H1 (cell line): ENCODE data around the gene P4HA1. TPM values are rescaled to one million over a fixed set of nuclear protein-coding genes. Genes with fewer than 3 reads are reported as not detected.

Experiments
- CTCF ChIA-PET: fragments of 300-600 bp; sonication (Branson Sonifier 250); formaldehyde crosslinking; loops from one replicate; lab custom pipeline; 2021; ENCODE audit not compliant: partially characterized antibody; lab: Charles Lee
- POLR2A ChIA-PET: fragments of 300-600 bp; sonication (Branson Sonifier 250); formaldehyde crosslinking; loops from one replicate; lab custom pipeline; 2021; ENCODE audit warnings: inconsistent platforms; ENCODE audit not compliant: partially characterized antibody; lab: Charles Lee
- DNase-seq, 2 experiments: peaks; one replicate each; pipeline versions ENCODE4 v3.0.0 to v3.0.0-alpha.2; 2010 to 2022; ENCODE audit warnings: low spot score in 2 of 2, low read depth in 1 of 2, mixed read lengths in 1 of 2
- FAIRE-seq: peaks from 2 replicates; lab custom pipeline; 2011; peaks lifted over from hg19 to GRCh38; lab: Jason Lieb, UNC
- H2AFZ ChIP-seq: 2 replicates; pipeline ENCODE4 v1.8.1; 2012; ENCODE audit warnings: low read length, inconsistent platforms
- H2AK5ac ChIP-seq: 2 replicates; pipeline ENCODE4 v1.6.1; 2013; ENCODE audit warnings: low read depth, low read length
- H2BK120ac ChIP-seq: replicated peaks from 2 replicates; pipeline ENCODE3; 2013; ENCODE audit warnings: low read depth, low read length, inconsistent platforms
- H2BK12ac ChIP-seq: 2 replicates; pipeline ENCODE4 v1.6.1; 2013; ENCODE audit warnings: low read depth, low read length
- H2BK15ac ChIP-seq: 2 replicates; pipeline ENCODE4 v1.6.1; 2013; ENCODE audit warnings: low read length
- H2BK20ac ChIP-seq: 2 replicates; pipeline ENCODE4 v1.6.1; 2013; ENCODE audit warnings: low read length
- H2BK5ac ChIP-seq: 2 replicates; pipeline ENCODE4 v1.6.1; 2013; ENCODE audit warnings: low read depth, low read length
- H3K14ac ChIP-seq: 2 replicates; pipeline ENCODE4 v1.6.1; 2013; ENCODE audit warnings: inconsistent platforms; ENCODE audit not compliant: insufficient read length
- H3K18ac ChIP-seq: 2 replicates; pipeline ENCODE4 v1.6.1; 2013; ENCODE audit warnings: low read length; ENCODE audit errors: extremely low read depth
- H3K23ac ChIP-seq: 2 replicates; pipeline ENCODE4 v1.6.1; 2013; ENCODE audit warnings: inconsistent platforms; ENCODE audit not compliant: insufficient read length
- H3K23me2 ChIP-seq: 2 replicates; pipeline ENCODE4 v1.6.1; 2013; ENCODE audit warnings: low read depth, low read length
- H3K27ac ChIP-seq: 2 replicates; pipeline ENCODE4 v1.6.1; 2011; ENCODE audit warnings: low read depth, low read length, inconsistent platforms
- H3K27me3 ChIP-seq, 4 experiments: replicated peaks in 1 of 4; 1 replicate in 1 of 4; 2 replicates in 3 of 4; pipeline versions ENCODE4 v1.6.1 to v1.8.1; 2011 to 2013; ENCODE audit warnings: low read length in 3 of 4, mild to moderate bottlenecking in 3 of 4, inconsistent platforms in 2 of 4, mixed read lengths in 2 of 4, moderate library complexity in 1 of 4; ENCODE audit not compliant: control insufficient read depth in 3 of 4, insufficient read depth in 3 of 4; ENCODE audit errors: extremely low read depth in 1 of 4
- H3K36me3 ChIP-seq, 4 experiments: 2 replicates each; pipeline versions ENCODE4 v1.6.1 to v1.8.1; 2011 to 2013; ENCODE audit warnings: mild to moderate bottlenecking in 4 of 4, low read length in 3 of 4, moderate library complexity in 2 of 4, control low read depth in 1 of 4, inconsistent platforms in 1 of 4; ENCODE audit not compliant: insufficient read depth in 4 of 4, control insufficient read depth in 2 of 4
- H3K4ac ChIP-seq: replicated peaks from 2 replicates; pipeline ENCODE3; 2013; ENCODE audit warnings: low read length, low read depth, mixed read lengths, inconsistent platforms; ENCODE audit not compliant: insufficient read length
- H3K4me1 ChIP-seq, 4 experiments: replicated peaks in 1 of 4; 1 replicate in 1 of 4; 2 replicates in 3 of 4; pipeline versions ENCODE4 v1.6.1 to v1.8.1; 2011 to 2013; ENCODE audit warnings: low read length in 3 of 4, inconsistent platforms in 2 of 4, mixed read lengths in 1 of 4; ENCODE audit not compliant: insufficient read depth in 4 of 4, control insufficient read depth in 3 of 4
- H3K4me2 ChIP-seq, 2 experiments: 2 replicates each; pipeline versions ENCODE4 v1.6.1 to v1.8.1; 2011 to 2013; ENCODE audit warnings: low read depth in 2 of 2, low read length in 2 of 2, control low read depth in 1 of 2, inconsistent platforms in 1 of 2, mild to moderate bottlenecking in 1 of 2; ENCODE audit not compliant: insufficient read depth in 1 of 2
- H3K4me3 ChIP-seq, 4 experiments: fragments of 200-600, 300-600 bp in 1 of 4; sonication (generic), shearing (Covaris generic), sonication (Bioruptor Twin) in 1 of 4; 2 replicates each; pipeline versions ENCODE4 v1.5.1 to v1.8.1; 2011 to 2016; ENCODE audit warnings: low read length in 4 of 4, low read depth in 3 of 4, control low read depth in 2 of 4, inconsistent platforms in 2 of 4, mild to moderate bottlenecking in 2 of 4, mixed read lengths in 1 of 4, moderate library complexity in 1 of 4; ENCODE audit not compliant: insufficient read depth in 2 of 4; ENCODE audit errors: extremely low read depth in 1 of 4
- H3K56ac ChIP-seq: replicated peaks from 2 replicates; pipeline ENCODE3; 2013; ENCODE audit warnings: low read depth, mild to moderate bottlenecking, mixed read lengths, low read length, inconsistent platforms; ENCODE audit not compliant: insufficient read length
- H3K79me1 ChIP-seq: 2 replicates; pipeline ENCODE4 v1.6.1; 2013; ENCODE audit warnings: low read depth, low read length, control low read depth
- H3K79me2 ChIP-seq, 2 experiments: 2 replicates each; pipeline versions ENCODE4 v1.6.1 to v1.8.1; 2012 to 2013; ENCODE audit warnings: low read length in 2 of 2, mild to moderate bottlenecking in 2 of 2, inconsistent platforms in 1 of 2; ENCODE audit not compliant: insufficient read depth in 2 of 2, control insufficient read depth in 1 of 2
- H3K9ac ChIP-seq, 4 experiments: replicated peaks in 1 of 4; 1 replicate in 1 of 4; 2 replicates in 3 of 4; pipeline versions ENCODE4 v1.6.1 to v1.8.1; 2011 to 2013; ENCODE audit warnings: low read depth in 3 of 4, low read length in 3 of 4, control low read depth in 2 of 4, mild to moderate bottlenecking in 2 of 4, moderate library complexity in 2 of 4, inconsistent platforms in 1 of 4; ENCODE audit errors: extremely low read depth in 1 of 4
- H3K9me3 ChIP-seq, 2 experiments: 2 replicates each; pipeline versions ENCODE4 v1.6.1 to v1.8.1; 2012 to 2013; ENCODE audit warnings: mild to moderate bottlenecking in 2 of 2, moderate library complexity in 2 of 2, control low read depth in 1 of 2, inconsistent platforms in 1 of 2, low read depth in 1 of 2, low read length in 1 of 2, mixed read lengths in 1 of 2; ENCODE audit not compliant: insufficient read depth in 2 of 2
- H4K20me1 ChIP-seq, 2 experiments: replicated peaks in 1 of 2; 2 replicates each; pipeline versions ENCODE3 to v1.8.1; 2011 to 2013; ENCODE audit warnings: inconsistent platforms in 2 of 2, low read length in 2 of 2, mild to moderate bottlenecking in 1 of 2; ENCODE audit not compliant: insufficient read depth in 2 of 2, control insufficient read depth in 1 of 2
- H4K5ac ChIP-seq: 2 replicates; pipeline ENCODE4 v1.6.1; 2013; ENCODE audit warnings: low read length, low read depth, mixed read lengths, inconsistent platforms; ENCODE audit not compliant: insufficient read length
- H4K8ac ChIP-seq: 2 replicates; pipeline ENCODE4 v1.8.0; 2013; ENCODE audit warnings: mild to moderate bottlenecking, moderate library complexity, low read length, inconsistent platforms; ENCODE audit not compliant: insufficient read depth; ENCODE audit errors: extremely low read depth
- H4K91ac ChIP-seq: replicated peaks from 2 replicates; pipeline ENCODE3; 2013; ENCODE audit warnings: low read length, mixed read lengths, inconsistent platforms; ENCODE audit not compliant: insufficient read length
- ASH2L ChIP-seq: fragments of 200-600, 300-600 bp; sonication (generic); IDR thresholded peaks from one replicate; pipeline ENCODE4 v1.7.1; 2017; ENCODE audit warnings: low read length
- BCL11A ChIP-seq, 2 experiments: IDR thresholded peaks; one replicate each; pipeline ENCODE4 v1.6.1; 2011; ENCODE audit warnings: low read depth in 2 of 2, low read length in 2 of 2, mild to moderate bottlenecking in 2 of 2
- CBX8 ChIP-seq: fragments of 300-800, 300-1000 bp; sonication (generic); IDR thresholded peaks from 2 replicates; pipeline ENCODE4 v1.7.1; 2016; ENCODE audit warnings: low read depth, low read length, borderline replicate concordance
- CEBPB ChIP-seq: IDR thresholded peaks from 2 replicates; pipeline ENCODE4 v1.6.1; 2012; ENCODE audit warnings: low read depth, low read length
- EGR1 ChIP-seq: IDR thresholded peaks from 2 replicates; pipeline ENCODE4 v1.6.1; 2011; ENCODE audit warnings: low read depth, low read length, borderline replicate concordance
- HDAC6 ChIP-seq: IDR thresholded peaks from one replicate; pipeline ENCODE4 v1.7.1; 2012; ENCODE audit warnings: low read depth, mild to moderate bottlenecking, inconsistent platforms, low read length, moderate library complexity
- JUND ChIP-seq: IDR thresholded peaks from 2 replicates; pipeline ENCODE4 v1.6.1; 2011; ENCODE audit warnings: mild to moderate bottlenecking, improper control_type of control experiment, low read length
- KDM4A ChIP-seq: IDR thresholded peaks from one replicate; pipeline ENCODE4 v1.7.1; 2012; ENCODE audit warnings: low read depth, mild to moderate bottlenecking, moderate library complexity, low read length, inconsistent platforms; ENCODE audit not compliant: severe bottlenecking
- KDM5A ChIP-seq: fragments of 200-600 bp; IDR thresholded peaks from 2 replicates; pipeline ENCODE4 v1.7.1; 2012; ENCODE audit warnings: mild to moderate bottlenecking, low read length, inconsistent platforms, mixed read lengths
- MAX ChIP-seq: IDR thresholded peaks from 2 replicates; pipeline ENCODE4 v1.6.1; 2012; ENCODE audit warnings: inconsistent platforms
- RFX5 ChIP-seq: IDR thresholded peaks from 2 replicates; pipeline ENCODE4 v1.6.1; 2011; ENCODE audit warnings: low read depth, low read length, improper control_type of control experiment, borderline replicate concordance
- SP1 ChIP-seq: IDR thresholded peaks from 2 replicates; pipeline ENCODE4 v1.6.1; 2011; ENCODE audit warnings: low read depth, low read length
- SP2 ChIP-seq: IDR thresholded peaks from 2 replicates; pipeline ENCODE4 v1.6.1; 2012; ENCODE audit warnings: mild to moderate bottlenecking, low read length, inconsistent platforms
- SP4 ChIP-seq: IDR thresholded peaks from 2 replicates; pipeline ENCODE4 v1.6.1; 2012; ENCODE audit warnings: low read length, inconsistent platforms
- SUZ12 ChIP-seq: fragments of 200-600 bp; sonication (generic); IDR thresholded peaks from 2 replicates; pipeline ENCODE4 v1.6.1; 2012; ENCODE audit warnings: mild to moderate bottlenecking, inconsistent platforms, low read length, moderate library complexity, mixed read lengths
- TAF1 ChIP-seq: IDR thresholded peaks from 2 replicates; pipeline ENCODE4 v1.6.1; 2011; ENCODE audit warnings: mild to moderate bottlenecking, low read depth, low read length
- TCF12 ChIP-seq: IDR thresholded peaks from 2 replicates; pipeline ENCODE4 v1.6.1; 2011; ENCODE audit warnings: low read depth, mild to moderate bottlenecking, low read length
- WGBS, 2 experiments: shearing (Covaris generic) in 1 of 2; methylation state at CpG; one replicate each; pipeline versions ENCODE4 v1.1.6 to v1.1.7; 2013 to 2015; ENCODE audit warnings: low lambda C conversion rate in 2 of 2, mixed read lengths in 2 of 2, inconsistent platforms in 1 of 2, low coverage in 1 of 2, missing lambda C conversion rate in 1 of 2; ENCODE audit not compliant: insufficient replicate concordance in 2 of 2, insufficient coverage in 1 of 2, insufficient read length in 1 of 2; ENCODE audit errors: extremely low coverage in 1 of 2, missing lambda C conversion rate in 1 of 2; 5-methylcytosine and 5-hydroxymethylcytosine counted together
- polyA plus RNA-seq, 7 experiments: library from polyadenylated mRNA; depleted of rRNA in 3 of 7; stranded (reverse) in 5 of 7; unstranded in 2 of 7; fragments of >200 nt in 5 of 7; fragments of 200-250 nt in 2 of 7; gene quantifications; 1 replicate in 5 of 7; 2 replicates in 1 of 7; 4 replicates in 1 of 7; pipeline versions ENCODE4 v1.2.1 to v1.2.3, GENCODE V29; 2011 to 2013; ENCODE audit warnings: missing spikeins in 2 of 7, mixed read lengths in 2 of 7
- total RNA-seq: library from RNA; stranded (reverse); fragmentation: NEBNext Ultra II Directional; extraction: Animal tissue kit (Norgen Biotek cat#: 25700); gene quantifications from 2 replicates; pipeline ENCODE4 v1.2.1, GENCODE V29; 2021

Gene P4HA1
- total and polyA plus RNA-seq, 2 of the 8 experiments (the other 6 are each of a cell fraction or from before 2014, with no cell fraction given) = 12.0 to 25.7 TPM

- no peak overlapping the region for H3K4ac ChIP-seq
- no peak overlapping the region for H4K91ac ChIP-seq
- no peak overlapping the region for H3K56ac ChIP-seq
- 92% methylated on average over 1 of the region's 1 CpG; no CpG with 5 or more reads in 1 of the 2 experiments for WGBS, 2 experiments
- H3K14ac ChIP-seq = no peak overlapping the region
- no peak for FAIRE-seq
- H3K23ac ChIP-seq = no peak overlapping the region
- H2BK120ac ChIP-seq = no peak overlapping the region
- no peaks in the 10 kb centered on the region for H3K79me1 ChIP-seq
- no peak overlapping the region for H3K18ac ChIP-seq
- no peaks in the 10 kb centered on the region for H3K27me3 ChIP-seq
- H3K27ac ChIP-seq = no peak overlapping the region
- H3K4me1 ChIP-seq = 0 out of 7 replicates have a peak, but pooled peaks cover 0 to 3% (median under 1%) of the 10 kb centered on the region in 4 experiments
- no peak for TF ChIP-seq ASH2L
- TF ChIP-seq JUND = no peak
- TF ChIP-seq CEBPB = no peak
- TF ChIP-seq SUZ12 = no peak
- no peak for TF ChIP-seq RFX5
- TF ChIP-seq SP2 = no peak
- TF ChIP-seq TCF12 = no peak
- TF ChIP-seq HDAC6 = no peak
- no peak for TF ChIP-seq CBX8
- TF ChIP-seq TAF1 = no peak
- TF ChIP-seq MAX = no peak
- TF ChIP-seq SP1 = no peak
- no peak for TF ChIP-seq BCL11A (IDR thresholded peaks at IDR 0.05; ENCODE audit: low read depth in 2 of 2, low read length in 2 of 2)
- TF ChIP-seq SP4 = no peak
- TF ChIP-seq KDM4A = no peak
- no peak for TF ChIP-seq EGR1
- TF ChIP-seq KDM5A = no peak
- no peak for DNase-seq
- no peaks in the 10 kb centered on the region for H3K36me3 ChIP-seq
- no peaks in the 10 kb centered on the region for H3K9me3 ChIP-seq
- no peak overlapping the region for H3K4me2 ChIP-seq
- no peak overlapping the region for H3K4me3 ChIP-seq
- H4K20me1 ChIP-seq = no peaks in the 10 kb centered on the region
- no peak overlapping the region for H4K8ac ChIP-seq
- no peak overlapping the region for H4K5ac ChIP-seq
- no peak overlapping the region for H2BK5ac ChIP-seq
- CTCF ChIA-PET = no interaction called here
- H2BK15ac ChIP-seq = no peak overlapping the region
- no peak overlapping the region for H2BK12ac ChIP-seq
- H2BK20ac ChIP-seq = no peak overlapping the region
- H3K23me2 ChIP-seq = no peaks in the 10 kb centered on the region
- no peak overlapping the region for H2AK5ac ChIP-seq
- no peak overlapping the region for H2AFZ ChIP-seq
- POLR2A ChIA-PET = interaction anchor here (0.9 to 1.5 kb wide), 2 partner anchors 9 to 16 kb away, joined by 3 read pairs; partner anchors contain the start of gene NUDT13
- no peaks in the 10 kb centered on the region for H3K79me2 ChIP-seq
- no peak overlapping the region for H3K9ac ChIP-seq
These were observed 22.8 kb upstream of the P4HA1 start for GRCh38 chr10:73119457-73119856.
